NB4 (cell line): ENCODE results near the gene D2HGDH.

Experiments
- DNase-seq: peaks from one replicate; pipeline ENCODE4 v3.0.0; 2010; ENCODE audit warnings: low read depth
- H3K4me3 ChIP-seq: one replicate; pipeline ENCODE4 v1.5.1; 2011; ENCODE audit warnings: mild to moderate bottlenecking, low read depth, low read length, moderate library complexity
- CTCF ChIP-seq: IDR thresholded peaks from one replicate; pipeline ENCODE4 v1.5.1; 2012; ENCODE audit warnings: low read depth, low read length
- MYC ChIP-seq: IDR thresholded peaks from 2 replicates; pipeline ENCODE4 v1.6.1; 2011; ENCODE audit warnings: low read depth, low read length
- POLR2A ChIP-seq: IDR thresholded peaks from 2 replicates; pipeline ENCODE4 v1.6.1; 2011; ENCODE audit warnings: mild to moderate bottlenecking; ENCODE audit not compliant: insufficient read length; ENCODE audit errors: extremely low read depth
- TF ChIP-seq, protein P1 (sequence below): IDR thresholded peaks from 2 replicates; pipeline ENCODE4 v1.6.1; 2011; ENCODE audit warnings: low read depth, low read length

Gene D2HGDH

GRCh38 chr2:241770936-241771285 lies 36.5 kb downstream of the D2HGDH start:
- DNase-seq = no peak
- TF ChIP-seq, protein P1, sequence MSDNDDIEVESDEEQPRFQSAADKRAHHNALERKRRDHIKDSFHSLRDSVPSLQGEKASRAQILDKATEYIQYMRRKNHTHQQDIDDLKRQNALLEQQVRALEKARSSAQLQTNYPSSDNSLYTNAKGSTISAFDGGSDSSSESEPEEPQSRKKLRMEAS = no peak
- no peak for TF ChIP-seq POLR2A
- TF ChIP-seq MYC = no peak
- TF ChIP-seq CTCF = no peak
- H3K4me3 ChIP-seq = no peak overlapping the region

DNA sequence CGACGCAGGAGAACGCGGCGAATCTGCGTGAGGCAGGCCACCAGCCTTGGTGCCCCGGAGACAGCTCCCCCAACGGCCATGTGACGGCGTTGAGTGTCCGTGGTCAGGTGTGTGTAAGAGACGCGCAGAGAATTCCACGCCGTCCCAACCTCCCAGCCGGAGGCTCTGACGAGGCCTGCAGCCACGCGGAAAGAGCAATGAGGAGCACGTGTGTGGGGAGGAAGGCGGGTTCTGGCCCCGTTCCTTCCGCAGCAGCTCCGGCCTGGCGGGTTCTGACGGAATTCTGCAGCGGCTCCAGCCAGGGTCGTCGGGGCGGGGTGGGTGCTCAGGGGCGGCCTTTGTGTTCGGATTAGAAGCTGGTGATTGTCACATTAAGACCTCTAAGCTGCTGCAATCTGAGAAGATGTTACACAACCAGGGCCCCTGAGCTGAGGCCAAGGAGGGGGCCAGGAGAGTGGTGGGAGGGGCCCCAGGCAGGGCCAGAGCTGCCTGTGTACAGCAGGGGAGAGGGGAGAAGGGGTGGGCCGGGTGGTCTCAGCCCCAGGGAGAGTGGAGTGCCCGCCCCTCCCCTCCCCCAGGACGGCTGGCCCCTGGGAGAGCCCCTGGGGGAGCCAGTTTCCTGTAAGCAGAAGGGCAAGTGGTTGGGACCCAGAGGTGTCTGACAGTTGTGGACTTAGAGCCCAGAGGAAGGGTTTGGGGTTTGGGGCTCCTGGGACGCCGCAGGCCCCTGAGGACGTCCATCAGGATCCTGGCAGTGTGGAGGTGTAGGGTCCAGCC lies 37.0 kb downstream of the D2HGDH start:
- TF ChIP-seq CTCF = no peak
- no peak for TF ChIP-seq POLR2A
- TF ChIP-seq MYC = peak; percentile 73
- TF ChIP-seq, protein P1 = peak; percentile 88
- H3K4me3 ChIP-seq = no peak overlapping the region
- DNase-seq = peak; percentile 91

DNA sequence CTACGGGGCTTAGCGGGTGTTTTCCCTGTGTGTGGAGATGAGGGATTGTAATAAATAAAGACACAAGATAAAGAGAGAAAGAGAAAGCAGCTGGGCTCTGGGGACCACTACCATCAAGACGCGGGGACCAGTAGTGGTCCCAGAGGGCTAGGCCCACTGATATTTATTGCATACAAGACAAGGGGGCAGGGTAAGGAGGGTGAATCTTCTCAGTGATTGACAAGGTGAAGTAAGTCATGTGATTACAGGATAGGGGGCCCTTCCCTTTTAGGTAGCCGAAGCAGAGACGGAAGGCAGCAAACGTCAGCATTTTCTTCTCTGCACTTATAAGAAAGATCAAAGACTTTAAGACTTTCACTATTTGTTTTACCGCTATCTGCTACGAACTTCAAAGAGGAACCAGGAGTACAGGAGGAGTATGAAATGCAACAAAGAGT lies 37.7 kb downstream of the D2HGDH start:
- TF ChIP-seq, protein P1 = no peak
- no peak overlapping the region for H3K4me3 ChIP-seq
- DNase-seq = peak; percentile 76

- H3K4me3 ChIP-seq = no peak overlapping the region
- no peak for DNase-seq
- TF ChIP-seq MYC = no peak
- no peak for TF ChIP-seq POLR2A
- TF ChIP-seq CTCF = no peak
- TF ChIP-seq, protein P1 = no peak
Observed at GRCh38 chr2:241773511-241774418, 39.3 kb downstream of the D2HGDH start.

DNA sequence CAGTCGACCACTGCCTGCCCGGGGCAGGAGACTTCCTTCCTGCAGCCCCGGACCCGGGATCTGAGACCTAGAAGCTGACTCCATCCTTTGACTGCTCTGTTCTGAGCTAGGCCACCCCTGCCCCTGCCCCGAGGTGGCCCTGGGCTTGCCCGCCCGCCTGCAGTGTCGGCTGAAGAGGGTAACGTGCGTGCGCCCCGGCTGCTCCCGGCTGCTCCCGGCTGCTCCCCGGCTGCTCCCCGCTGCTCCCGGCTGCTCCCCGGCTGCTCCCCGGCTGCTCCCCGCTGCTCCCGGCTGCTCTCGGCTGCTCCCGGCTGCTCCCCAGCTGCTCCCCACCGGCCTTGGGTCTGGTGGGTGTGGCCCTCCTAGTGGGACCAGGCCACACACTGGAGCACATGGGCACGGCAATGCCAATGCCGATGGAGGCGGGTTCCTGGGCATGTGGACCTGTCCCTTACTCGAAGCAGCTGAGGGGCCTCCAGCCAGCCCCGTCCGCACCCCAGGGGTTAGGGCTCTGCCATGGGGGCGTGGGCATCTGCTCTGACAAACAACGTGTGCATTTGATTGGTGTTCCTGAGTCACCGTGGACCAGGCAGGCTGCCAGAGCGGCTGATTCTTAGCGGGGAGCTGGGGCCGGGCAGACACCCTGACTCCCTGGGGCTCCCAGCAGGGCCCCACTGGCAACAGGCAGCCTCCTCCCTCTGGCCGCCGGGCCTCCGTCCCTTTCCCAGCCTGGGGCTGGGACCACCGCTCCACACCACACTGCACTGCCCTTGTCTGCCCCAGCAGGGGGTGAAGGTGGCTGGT lies 40.2 kb downstream of the D2HGDH start:
- no peak for DNase-seq
- TF ChIP-seq MYC = no peak
- no peak overlapping the region for H3K4me3 ChIP-seq

- TF ChIP-seq CTCF (no peak), POLR2A (no peak), MYC (no peak)
- TF ChIP-seq, protein P1 = no peak
- H3K4me3 ChIP-seq = no peak overlapping the region
- DNase-seq = no peak
Observed at GRCh38 chr2:241775223-241776177, 41.1 kb downstream of the D2HGDH start.
